IMR-90 (cell line): ENCODE results near the gene PSMD2. TPM values are rescaled to one million over a fixed set of nuclear protein-coding genes. Genes with fewer than 3 reads are reported as not detected.
A peak's percentile ranks its signal among the peaks of the same experiment; 100 is the strongest.

Source experiments
- ATAC-seq: fragments of 200-7000 bp; cut with Tn5 transposase; 2 replicates; pipeline ENCODE4 v1.9.1; 2020; ENCODE audit warnings: low read depth, mild to moderate bottlenecking, moderate library complexity
- BruUV-seq: library from RNA; stranded (reverse); fragments of 400-500 nt; replicated peaks from 2 replicates; lab custom pipeline; 2021; lab: Mats Ljungman, UMichigan
- CTCF ChIA-PET: fragments of 300-600 bp; formaldehyde crosslinking; extraction: SDS; loops from one replicate; lab custom pipeline; 2021; ENCODE audit warnings: antibody characterized with exemption; lab: Yijun Ruan, JAX
- POLR2A ChIA-PET: fragments of 300-600 bp; sonication (Branson Sonifier 250); formaldehyde crosslinking; loops from one replicate; lab custom pipeline; 2022; ENCODE audit warnings: antibody characterized with exemption; ENCODE audit not compliant: unreplicated experiment; lab: Charles Lee
- DNase-seq: peaks from one replicate; pipeline ENCODE4 v3.0.0; 2013
- H2AFZ ChIP-seq: replicated peaks from 2 replicates; pipeline ENCODE3; 2013; ENCODE audit warnings: low read length, mild to moderate bottlenecking; ENCODE audit not compliant: poor library complexity
- H2AK5ac ChIP-seq: 2 replicates; pipeline ENCODE4 v1.6.1; 2013; ENCODE audit warnings: low read depth, low read length, inconsistent platforms
- H2AK9ac ChIP-seq: replicated peaks from 2 replicates; pipeline ENCODE3; 2013; ENCODE audit warnings: mild to moderate bottlenecking, low read depth, low read length, moderate library complexity; ENCODE audit not compliant: poor library complexity
- H2BK120ac ChIP-seq: 2 replicates; pipeline ENCODE4 v1.6.1; 2013; ENCODE audit warnings: low read depth, low read length, inconsistent platforms
- H2BK15ac ChIP-seq: 3 replicates; pipeline ENCODE4 v1.6.1; 2013; ENCODE audit warnings: low read depth, low read length, inconsistent platforms
- H2BK20ac ChIP-seq: 2 replicates; pipeline ENCODE4 v1.6.1; 2013; ENCODE audit warnings: low read depth, mild to moderate bottlenecking, inconsistent platforms, low read length, moderate library complexity
- H2BK5ac ChIP-seq: 2 replicates; pipeline ENCODE4 v1.6.1; 2013; ENCODE audit warnings: mild to moderate bottlenecking, low read depth, low read length, inconsistent platforms; ENCODE audit not compliant: poor library complexity, severe bottlenecking
- H3K14ac ChIP-seq: replicated peaks from 2 replicates; pipeline ENCODE4 v1.6.1; 2013; ENCODE audit warnings: low read depth, low read length, inconsistent platforms
- H3K18ac ChIP-seq: 2 replicates; pipeline ENCODE4 v1.6.1; 2013; ENCODE audit warnings: low read depth, low read length, control low read depth
- H3K23ac ChIP-seq: 2 replicates; pipeline ENCODE4 v1.6.1; 2013; ENCODE audit warnings: low read depth, low read length, inconsistent platforms
- H3K27ac ChIP-seq: 2 replicates; pipeline ENCODE4 v1.5.1; 2013; ENCODE audit warnings: mild to moderate bottlenecking, control low read depth, low read length; ENCODE audit not compliant: insufficient read depth
- H3K27me3 ChIP-seq: 2 replicates; pipeline ENCODE4 v1.6.1; 2013; ENCODE audit warnings: low read length; ENCODE audit not compliant: control insufficient read depth, insufficient read depth
- H3K36me3 ChIP-seq: 2 replicates; pipeline ENCODE4 v1.6.1; 2013; ENCODE audit warnings: low read length, mixed read lengths; ENCODE audit not compliant: control insufficient read depth, insufficient read depth
- H3K4ac ChIP-seq: 2 replicates; pipeline ENCODE4 v1.6.1; 2013; ENCODE audit warnings: low read depth, low read length, inconsistent platforms
- H3K4me1 ChIP-seq: 2 replicates; pipeline ENCODE4 v1.6.1; 2013; ENCODE audit warnings: low read length, mixed read lengths; ENCODE audit not compliant: control insufficient read depth, insufficient read depth
- H3K4me2 ChIP-seq: 2 replicates; pipeline ENCODE4 v1.6.1; 2013; ENCODE audit warnings: low read depth, mild to moderate bottlenecking, control low read depth, low read length, moderate library complexity
- H3K4me3 ChIP-seq: 2 replicates; pipeline ENCODE4 v1.5.1; 2013; ENCODE audit warnings: low read depth, mild to moderate bottlenecking, control low read depth, low read length, moderate library complexity; ENCODE audit not compliant: insufficient read depth
- H3K56ac ChIP-seq: 2 replicates; pipeline ENCODE4 v1.6.1; 2013; ENCODE audit warnings: low read length, inconsistent platforms; ENCODE audit not compliant: insufficient read depth; ENCODE audit errors: extremely low read depth
- H3K79me1 ChIP-seq, 2 experiments: 2 replicates each; pipeline ENCODE4 v1.6.1; 2013; ENCODE audit warnings: low read length in 2 of 2, inconsistent platforms in 1 of 2, low read depth in 1 of 2
- H3K9ac ChIP-seq: 2 replicates; pipeline ENCODE4 v1.6.1; 2013; ENCODE audit warnings: low read depth, low read length, control low read depth
- H3K9me1 ChIP-seq: 2 replicates; pipeline ENCODE4 v1.6.1; 2013; ENCODE audit warnings: low read length, inconsistent platforms; ENCODE audit not compliant: insufficient read depth
- H3K9me3 ChIP-seq: 2 replicates; pipeline ENCODE4 v1.6.1; 2013; ENCODE audit warnings: low read length; ENCODE audit not compliant: control insufficient read depth, insufficient read depth
- H4K20me1 ChIP-seq: 2 replicates; pipeline ENCODE4 v1.6.1; 2013; ENCODE audit warnings: low read length, inconsistent platforms; ENCODE audit not compliant: insufficient read depth
- H4K5ac ChIP-seq: 2 replicates; pipeline ENCODE4 v1.6.1; 2013; ENCODE audit warnings: mild to moderate bottlenecking, low read depth, low read length, control low read depth
- H4K8ac ChIP-seq, 2 experiments: 2 replicates each; pipeline ENCODE4 v1.6.1; 2013; ENCODE audit warnings: low read depth in 2 of 2, low read length in 2 of 2, control low read depth in 1 of 2, inconsistent platforms in 1 of 2
- H4K91ac ChIP-seq: 2 replicates; pipeline ENCODE4 v1.6.1; 2013; ENCODE audit warnings: low read depth, low read length, inconsistent platforms; ENCODE audit not compliant: insufficient read depth
- CHD1 ChIP-seq: IDR thresholded peaks from 2 replicates; pipeline ENCODE4 v1.6.1; 2012; ENCODE audit warnings: low read depth, low read length, improper control_type of control experiment
- CTCF ChIP-seq: conservative IDR thresholded peaks from 2 replicates; pipeline ENCODE4 v1.5.1; 2012; ENCODE audit warnings: mild to moderate bottlenecking, low read depth, low read length, improper control_type of control experiment
- FOS ChIP-seq: fragments of 150-350 bp; IDR thresholded peaks from 2 replicates; pipeline ENCODE4 v1.6.1; 2016; ENCODE audit warnings: low read depth, low read length
- MAFK ChIP-seq: IDR thresholded peaks from 2 replicates; pipeline ENCODE4 v1.6.1; 2012; ENCODE audit warnings: low read depth, low read length, improper control_type of control experiment
- MAZ ChIP-seq: IDR thresholded peaks from 2 replicates; pipeline ENCODE4 v1.6.1; 2012; ENCODE audit warnings: low read depth, mild to moderate bottlenecking, low read length, improper control_type of control experiment, moderate library complexity, borderline replicate concordance
- POLR2A ChIP-seq: IDR thresholded peaks from 2 replicates; pipeline ENCODE4 v1.6.1; 2012; ENCODE audit warnings: mild to moderate bottlenecking, low read depth, low read length
- WGBS, 2 experiments: methylation state at CpG; one replicate each; pipeline versions ENCODE4 v1.1.5 to v1.1.7; 2013; ENCODE audit warnings: missing lambda C conversion rate in 2 of 2; ENCODE audit not compliant: insufficient read length in 1 of 2; ENCODE audit errors: extremely low coverage in 2 of 2; 5-methylcytosine and 5-hydroxymethylcytosine counted together
- dilution Hi-C: fragments of 300-500 bp; cut with HindIII; formaldehyde crosslinking; loops from one replicate; pipeline ENCODE4 v1.14.3; 2018; ENCODE audit warnings: low sequenced_read_pairs; ENCODE audit not compliant: unreplicated experiment
- in situ Hi-C: fragments of 300-500 bp; cut with MboI; formaldehyde crosslinking; loops from 3 replicates; pipeline ENCODE4 v1.14.3; 2019; ENCODE audit warnings: low sequenced_read_pairs, inconsistent platforms, mixed read lengths
- intact Hi-C: fragments of 100-400 bp; cut with micrococcal nuclease; formaldehyde crosslinking; loops from 2 replicates; pipeline ENCODE4 v1.10.0; 2022
- polyA plus RNA-seq, 3 experiments: library from polyadenylated mRNA; depleted of rRNA; stranded (reverse); fragments of >200 nt; gene quantifications; 2 replicates each; pipeline ENCODE4 v1.2.3, GENCODE V29; 2012; ENCODE audit warnings: low replicate concordance in 1 of 3
- total RNA-seq: library from RNA; depleted of rRNA; stranded (reverse); fragments of >200 nt; gene quantifications from 2 replicates; pipeline ENCODE4 v1.2.3, GENCODE V29; 2012

Gene PSMD2
- total and polyA plus RNA-seq, 2 of the 4 experiments (the other 2 are of a cell fraction) = 514 to 872 TPM

GRCh38 chr3:184332370-184333090 is 33.5 kb downstream of the PSMD2 start:
- peaks cover 64% of the 10 kb centered on the region for H3K36me3 ChIP-seq
- peak overlapping the region; percentile 48; the same call in 1 of the 3 replicates for H2BK15ac ChIP-seq
- H2AFZ ChIP-seq = no peak overlapping the region
- TF ChIP-seq FOS = peak; percentile 9; the same call in 1 of the 2 replicates
- TF ChIP-seq MAFK = no peak
- TF ChIP-seq CHD1 = no peak
- TF ChIP-seq MAZ = peak; percentile 40; the same call in 1 of the 2 replicates
- no peak for TF ChIP-seq CTCF
- peak; percentile 49; the same call in 1 of the 2 replicates for TF ChIP-seq POLR2A
- ChIA-PET POLR2A (no interaction called here), CTCF (no interaction called here)
- no TSS peak for BruUV-seq
- dilution Hi-C loops = no loop called here
- H3K18ac ChIP-seq = peak overlapping the region; percentile 4; the same call in 1 of the 2 replicates
- H3K9me3 ChIP-seq = no peaks in the 10 kb centered on the region
- peak overlapping the region; percentile 48 for H4K91ac ChIP-seq
- peak overlapping the region; percentile 27; the same call in 1 of the 2 replicates for H4K5ac ChIP-seq
- peaks cover 18% of the 10 kb centered on the region for H3K9me1 ChIP-seq
- in situ Hi-C loops = no loop called here
- H2BK20ac ChIP-seq = peak overlapping the region; percentile 72; the same call in 1 of the 2 replicates
- H3K56ac ChIP-seq = peak overlapping the region; percentile 1; the same call in 1 of the 2 replicates
- peak overlapping the region; percentile 91 for H2AK5ac ChIP-seq
- H3K9ac ChIP-seq = peak overlapping the region; percentile 5; the same call in 1 of the 2 replicates
- no peaks in the 10 kb centered on the region for H3K27me3 ChIP-seq
- peak overlapping the region; percentile 80 for H2AK9ac ChIP-seq
- H3K4me2 ChIP-seq = peak overlapping the region; percentile 48; the same call in 1 of the 2 replicates
- H3K4ac ChIP-seq = peak overlapping the region; percentile 92
- peak overlapping the region; percentile 95 for H3K23ac ChIP-seq
- peaks cover 11 to 72% of the 10 kb centered on the region in 2 experiments; a peak in 3 of 4 replicates for H3K79me1 ChIP-seq
- ATAC-seq (peak; percentile 33), DNase-seq (peak; percentile 95)
- H3K4me1 ChIP-seq = peaks cover 28% of the 10 kb centered on the region
- H3K27ac ChIP-seq = peak overlapping the region; percentile 59
- peaks cover 60% of the 10 kb centered on the region for H4K20me1 ChIP-seq
- H2BK5ac ChIP-seq = peak overlapping the region; percentile 93
- peak overlapping the region; percentile 8 to 69; a peak in 3 of 4 replicates for H4K8ac ChIP-seq
- H3K4me3 ChIP-seq = no peak overlapping the region
- H3K14ac ChIP-seq = peak overlapping the region; percentile 92
- peak overlapping the region; percentile 84 for H2BK120ac ChIP-seq
- intact Hi-C loops = no loop called here
- 100% methylated on average over 2 of the region's 10 CpGs; no CpG with 5 or more reads in 1 of the 2 experiments for WGBS, 2 experiments
